H1 (cell line): Measurements from ENCODE around the gene ZNF620. TPM values are rescaled to one million over a fixed set of nuclear protein-coding genes. Genes with fewer than 3 reads are reported as not detected.

Experiments
- FOSL1 ChIP-seq: IDR thresholded peaks from 2 replicates; pipeline ENCODE4 v1.6.1; 2011; ENCODE audit warnings: mild to moderate bottlenecking, low read depth, low read length, moderate library complexity; ENCODE audit not compliant: insufficient read depth
- KDM1A ChIP-seq: fragments of 200-600, 300-600 bp; sonication (generic); IDR thresholded peaks from 2 replicates; pipeline ENCODE4 v1.7.1; 2016; ENCODE audit warnings: mild to moderate bottlenecking, low read length, borderline replicate concordance
- SIX5 ChIP-seq: IDR thresholded peaks from 2 replicates; pipeline ENCODE4 v1.6.1; 2011; ENCODE audit warnings: mild to moderate bottlenecking, low read depth, low read length
- TBP ChIP-seq: IDR thresholded peaks from 2 replicates; pipeline ENCODE4 v1.6.1; 2011; ENCODE audit warnings: low read depth, low read length, improper control_type of control experiment
- polyA plus RNA-seq, 7 experiments: library from polyadenylated mRNA; depleted of rRNA in 3 of 7; stranded (reverse) in 5 of 7; unstranded in 2 of 7; fragments of >200 nt in 5 of 7; fragments of 200-250 nt in 2 of 7; gene quantifications; 1 replicate in 5 of 7; 2 replicates in 1 of 7; 4 replicates in 1 of 7; pipeline versions ENCODE4 v1.2.1 to v1.2.3, GENCODE V29; 2011 to 2013; ENCODE audit warnings: missing spikeins in 2 of 7, mixed read lengths in 2 of 7
- total RNA-seq: library from RNA; stranded (reverse); fragmentation: NEBNext Ultra II Directional; extraction: Animal tissue kit (Norgen Biotek cat#: 25700); gene quantifications from 2 replicates; pipeline ENCODE4 v1.2.1, GENCODE V29; 2021
- TF ChIP-seq, protein P1 (sequence below): fragments of 300-600 bp; sonication (generic); IDR thresholded peaks from 2 replicates; pipeline ENCODE4 v1.7.1; 2012; ENCODE audit warnings: low read length, moderate library complexity, mild to moderate bottlenecking, inconsistent platforms; ENCODE audit not compliant: insufficient replicate concordance

ZNF620 gene
- total and polyA plus RNA-seq, 2 of the 8 experiments (the other 6 are each of a cell fraction or from before 2014, with no cell fraction given) = 5.1 to 20.2 TPM

DNA sequence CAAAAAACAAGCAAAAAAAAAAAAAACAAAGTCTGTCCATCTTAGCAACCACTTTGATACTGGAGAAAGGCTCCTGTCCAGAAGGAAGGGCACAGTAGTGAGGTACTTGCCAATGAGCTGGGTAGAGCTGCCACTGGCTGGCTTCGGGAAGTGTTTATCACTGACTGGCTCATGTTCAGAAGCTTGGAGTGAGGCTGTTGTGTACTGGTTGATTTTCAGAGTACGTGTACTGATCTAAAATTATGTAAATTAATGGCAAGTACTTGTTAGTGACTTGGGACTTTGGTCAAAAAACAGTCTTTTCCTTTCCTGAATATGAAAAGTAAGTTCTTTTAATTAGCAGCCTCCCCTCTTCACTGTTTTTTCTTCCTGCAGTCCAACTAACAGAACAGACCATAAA, 17.9 kb downstream of the ZNF620 start (continued):
- TF ChIP-seq, protein P1, sequence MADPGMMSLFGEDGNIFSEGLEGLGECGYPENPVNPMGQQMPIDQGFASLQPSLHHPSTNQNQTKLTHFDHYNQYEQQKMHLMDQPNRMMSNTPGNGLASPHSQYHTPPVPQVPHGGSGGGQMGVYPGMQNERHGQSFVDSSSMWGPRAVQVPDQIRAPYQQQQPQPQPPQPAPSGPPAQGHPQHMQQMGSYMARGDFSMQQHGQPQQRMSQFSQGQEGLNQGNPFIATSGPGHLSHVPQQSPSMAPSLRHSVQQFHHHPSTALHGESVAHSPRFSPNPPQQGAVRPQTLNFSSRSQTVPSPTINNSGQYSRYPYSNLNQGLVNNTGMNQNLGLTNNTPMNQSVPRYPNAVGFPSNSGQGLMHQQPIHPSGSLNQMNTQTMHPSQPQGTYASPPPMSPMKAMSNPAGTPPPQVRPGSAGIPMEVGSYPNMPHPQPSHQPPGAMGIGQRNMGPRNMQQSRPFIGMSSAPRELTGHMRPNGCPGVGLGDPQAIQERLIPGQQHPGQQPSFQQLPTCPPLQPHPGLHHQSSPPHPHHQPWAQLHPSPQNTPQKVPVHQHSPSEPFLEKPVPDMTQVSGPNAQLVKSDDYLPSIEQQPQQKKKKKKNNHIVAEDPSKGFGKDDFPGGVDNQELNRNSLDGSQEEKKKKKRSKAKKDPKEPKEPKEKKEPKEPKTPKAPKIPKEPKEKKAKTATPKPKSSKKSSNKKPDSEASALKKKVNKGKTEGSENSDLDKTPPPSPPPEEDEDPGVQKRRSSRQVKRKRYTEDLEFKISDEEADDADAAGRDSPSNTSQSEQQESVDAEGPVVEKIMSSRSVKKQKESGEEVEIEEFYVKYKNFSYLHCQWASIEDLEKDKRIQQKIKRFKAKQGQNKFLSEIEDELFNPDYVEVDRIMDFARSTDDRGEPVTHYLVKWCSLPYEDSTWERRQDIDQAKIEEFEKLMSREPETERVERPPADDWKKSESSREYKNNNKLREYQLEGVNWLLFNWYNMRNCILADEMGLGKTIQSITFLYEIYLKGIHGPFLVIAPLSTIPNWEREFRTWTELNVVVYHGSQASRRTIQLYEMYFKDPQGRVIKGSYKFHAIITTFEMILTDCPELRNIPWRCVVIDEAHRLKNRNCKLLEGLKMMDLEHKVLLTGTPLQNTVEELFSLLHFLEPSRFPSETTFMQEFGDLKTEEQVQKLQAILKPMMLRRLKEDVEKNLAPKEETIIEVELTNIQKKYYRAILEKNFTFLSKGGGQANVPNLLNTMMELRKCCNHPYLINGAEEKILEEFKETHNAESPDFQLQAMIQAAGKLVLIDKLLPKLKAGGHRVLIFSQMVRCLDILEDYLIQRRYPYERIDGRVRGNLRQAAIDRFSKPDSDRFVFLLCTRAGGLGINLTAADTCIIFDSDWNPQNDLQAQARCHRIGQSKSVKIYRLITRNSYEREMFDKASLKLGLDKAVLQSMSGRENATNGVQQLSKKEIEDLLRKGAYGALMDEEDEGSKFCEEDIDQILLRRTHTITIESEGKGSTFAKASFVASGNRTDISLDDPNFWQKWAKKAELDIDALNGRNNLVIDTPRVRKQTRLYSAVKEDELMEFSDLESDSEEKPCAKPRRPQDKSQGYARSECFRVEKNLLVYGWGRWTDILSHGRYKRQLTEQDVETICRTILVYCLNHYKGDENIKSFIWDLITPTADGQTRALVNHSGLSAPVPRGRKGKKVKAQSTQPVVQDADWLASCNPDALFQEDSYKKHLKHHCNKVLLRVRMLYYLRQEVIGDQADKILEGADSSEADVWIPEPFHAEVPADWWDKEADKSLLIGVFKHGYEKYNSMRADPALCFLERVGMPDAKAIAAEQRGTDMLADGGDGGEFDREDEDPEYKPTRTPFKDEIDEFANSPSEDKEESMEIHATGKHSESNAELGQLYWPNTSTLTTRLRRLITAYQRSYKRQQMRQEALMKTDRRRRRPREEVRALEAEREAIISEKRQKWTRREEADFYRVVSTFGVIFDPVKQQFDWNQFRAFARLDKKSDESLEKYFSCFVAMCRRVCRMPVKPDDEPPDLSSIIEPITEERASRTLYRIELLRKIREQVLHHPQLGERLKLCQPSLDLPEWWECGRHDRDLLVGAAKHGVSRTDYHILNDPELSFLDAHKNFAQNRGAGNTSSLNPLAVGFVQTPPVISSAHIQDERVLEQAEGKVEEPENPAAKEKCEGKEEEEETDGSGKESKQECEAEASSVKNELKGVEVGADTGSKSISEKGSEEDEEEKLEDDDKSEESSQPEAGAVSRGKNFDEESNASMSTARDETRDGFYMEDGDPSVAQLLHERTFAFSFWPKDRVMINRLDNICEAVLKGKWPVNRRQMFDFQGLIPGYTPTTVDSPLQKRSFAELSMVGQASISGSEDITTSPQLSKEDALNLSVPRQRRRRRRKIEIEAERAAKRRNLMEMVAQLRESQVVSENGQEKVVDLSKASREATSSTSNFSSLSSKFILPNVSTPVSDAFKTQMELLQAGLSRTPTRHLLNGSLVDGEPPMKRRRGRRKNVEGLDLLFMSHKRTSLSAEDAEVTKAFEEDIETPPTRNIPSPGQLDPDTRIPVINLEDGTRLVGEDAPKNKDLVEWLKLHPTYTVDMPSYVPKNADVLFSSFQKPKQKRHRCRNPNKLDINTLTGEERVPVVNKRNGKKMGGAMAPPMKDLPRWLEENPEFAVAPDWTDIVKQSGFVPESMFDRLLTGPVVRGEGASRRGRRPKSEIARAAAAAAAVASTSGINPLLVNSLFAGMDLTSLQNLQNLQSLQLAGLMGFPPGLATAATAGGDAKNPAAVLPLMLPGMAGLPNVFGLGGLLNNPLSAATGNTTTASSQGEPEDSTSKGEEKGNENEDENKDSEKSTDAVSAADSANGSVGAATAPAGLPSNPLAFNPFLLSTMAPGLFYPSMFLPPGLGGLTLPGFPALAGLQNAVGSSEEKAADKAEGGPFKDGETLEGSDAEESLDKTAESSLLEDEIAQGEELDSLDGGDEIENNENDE = no peak
- TF ChIP-seq TBP = no peak
- TF ChIP-seq KDM1A = no peak
- no peak for TF ChIP-seq SIX5
- TF ChIP-seq FOSL1 = no peak
